ENCODE results near the gene DHTKD1.
"Not testable (repeated sequence)": the region's sequence is repeated elsewhere in the genome, so short reads cannot be mapped to it uniquely, and the experiment has no call there.

The DHTKD1 gene

GRCh38 chr10:12077580-12078180, 8.9 kb downstream of the DHTKD1 start:
- no peak for DNase-seq (ENCODE audit: low read depth in 1 of 2, low spot score in 1 of 2)
- TF ChIP-seq JUND (IDR thresholded peaks at IDR 0.05; ENCODE audit: low read depth) = no peak

GRCh38 chr10:12081470-12081869, 12.7 kb downstream of the DHTKD1 start:
- no peak for TF ChIP-seq JUND (IDR thresholded peaks at IDR 0.05; ENCODE audit: low read depth)
- no peak for DNase-seq (ENCODE audit: low read depth in 1 of 2, low spot score in 1 of 2)
- in situ Hi-C loops (cut with HindIII; ENCODE audit: low pct_unique_long_range_greater_than_20kb, low sequenced_read_pairs) = no loop called here

More at GRCh38 chr10:12077580-12078180, 8.9 kb downstream of the DHTKD1 start:
- in situ Hi-C loops (cut with HindIII; ENCODE audit: low pct_unique_long_range_greater_than_20kb, low sequenced_read_pairs) = no loop called here

- no peak for DNase-seq (ENCODE audit: low read depth in 1 of 2, low spot score in 1 of 2)
- TF ChIP-seq JUND (IDR thresholded peaks at IDR 0.05; ENCODE audit: low read depth) = no peak
- in situ Hi-C loops (cut with HindIII; ENCODE audit: low pct_unique_long_range_greater_than_20kb, low sequenced_read_pairs) = no loop called here
Measured at GRCh38 chr10:12081879-12082557, 13.3 kb downstream of the DHTKD1 start.

- DNase-seq (ENCODE audit: low read depth in 1 of 2, low spot score in 1 of 2) = no peak
- in situ Hi-C loops (cut with HindIII; ENCODE audit: low pct_unique_long_range_greater_than_20kb, low sequenced_read_pairs) = no loop called here
- no peak for TF ChIP-seq JUND (IDR thresholded peaks at IDR 0.05; ENCODE audit: low read depth)
Measured at GRCh38 chr10:12088919-12089318, 20.2 kb downstream of the DHTKD1 start.

- in situ Hi-C loops (cut with HindIII; ENCODE audit: low pct_unique_long_range_greater_than_20kb, low sequenced_read_pairs) = no loop called here
- no peak for TF ChIP-seq JUND (IDR thresholded peaks at IDR 0.05; ENCODE audit: low read depth)
- no peak for DNase-seq (ENCODE audit: low read depth in 1 of 2, low spot score in 1 of 2)
Measured at GRCh38 chr10:12091421-12091820, 22.7 kb downstream of the DHTKD1 start.

- DNase-seq (ENCODE audit: low read depth in 1 of 2, low spot score in 1 of 2); in situ Hi-C loops (cut with HindIII; ENCODE audit: low pct_unique_long_range_greater_than_20kb, low sequenced_read_pairs): not testable (repeated sequence)
Measured at GRCh38 chr10:12097361-12097760, 28.6 kb downstream of the DHTKD1 start.

- in situ Hi-C loops (cut with HindIII; ENCODE audit: low pct_unique_long_range_greater_than_20kb, low sequenced_read_pairs) = no loop called here
- DNase-seq (ENCODE audit: low read depth in 1 of 2, low spot score in 1 of 2) = no peak
- TF ChIP-seq JUND (IDR thresholded peaks at IDR 0.05; ENCODE audit: low read depth) = no peak
Measured at GRCh38 chr10:12097791-12098190, 29.0 kb downstream of the DHTKD1 start.

- DNase-seq (ENCODE audit: low read depth in 1 of 2, low spot score in 1 of 2) = no peak
- in situ Hi-C loops (cut with HindIII; ENCODE audit: low pct_unique_long_range_greater_than_20kb, low sequenced_read_pairs) = no loop called here
- no peak for TF ChIP-seq JUND (IDR thresholded peaks at IDR 0.05; ENCODE audit: low read depth)
Measured at GRCh38 chr10:12098966-12099365, 30.2 kb downstream of the DHTKD1 start.

GRCh38 chr10:12103802-12104201, 35.0 kb downstream of the DHTKD1 start:
- TF ChIP-seq JUND (IDR thresholded peaks at IDR 0.05; ENCODE audit: low read depth) = no peak
- in situ Hi-C loops (cut with HindIII; ENCODE audit: low pct_unique_long_range_greater_than_20kb, low sequenced_read_pairs) = no loop called here
- no peak for DNase-seq (ENCODE audit: low read depth in 1 of 2, low spot score in 1 of 2)

- in situ Hi-C loops (cut with HindIII; ENCODE audit: low pct_unique_long_range_greater_than_20kb, low sequenced_read_pairs) = no loop called here
- TF ChIP-seq JUND (IDR thresholded peaks at IDR 0.05; ENCODE audit: low read depth) = no peak
Measured at GRCh38 chr10:12107781-12108180, 39.0 kb downstream of the DHTKD1 start.

GRCh38 chr10:12109286-12109685, 40.5 kb downstream of the DHTKD1 start:
- in situ Hi-C loops (cut with HindIII; ENCODE audit: low pct_unique_long_range_greater_than_20kb, low sequenced_read_pairs) = no loop called here
- no peak for DNase-seq (ENCODE audit: low read depth in 1 of 2, low spot score in 1 of 2)
- TF ChIP-seq JUND (IDR thresholded peaks at IDR 0.05; ENCODE audit: low read depth) = no peak

More at GRCh38 chr10:12107781-12108180, 39.0 kb downstream of the DHTKD1 start:
- DNase-seq (ENCODE audit: low read depth in 1 of 2, low spot score in 1 of 2) = no peak

- in situ Hi-C loops (cut with HindIII; ENCODE audit: low pct_unique_long_range_greater_than_20kb, low sequenced_read_pairs) = no loop called here
- DNase-seq (ENCODE audit: low read depth in 1 of 2, low spot score in 1 of 2) = no peak
Measured at GRCh38 chr10:12111528-12111927, 42.8 kb downstream of the DHTKD1 start.

GRCh38 chr10:12113627-12114026, 44.9 kb downstream of the DHTKD1 start:
- DNase-seq (ENCODE audit: low read depth in 1 of 2, low spot score in 1 of 2) = no peak
- TF ChIP-seq JUND (IDR thresholded peaks at IDR 0.05; ENCODE audit: low read depth) = no peak
- in situ Hi-C loops (cut with HindIII; ENCODE audit: low pct_unique_long_range_greater_than_20kb, low sequenced_read_pairs) = no loop called here

More at GRCh38 chr10:12111528-12111927, 42.8 kb downstream of the DHTKD1 start:
- TF ChIP-seq JUND (IDR thresholded peaks at IDR 0.05; ENCODE audit: low read depth) = no peak

Data from T47D (cell line).